SIG-M5 (cell line): ENCODE measurements around the gene DLGAP1.

Experiments used
- DNase-seq: peaks from one replicate; lab custom pipeline; 2025; lab: John Stamatoyannopoulos, UW

The DLGAP1 gene

GRCh38 chr18:3931013-3931315 is 524.1 kb downstream of the DLGAP1 start:
- DNase-seq: no peak

DNA sequence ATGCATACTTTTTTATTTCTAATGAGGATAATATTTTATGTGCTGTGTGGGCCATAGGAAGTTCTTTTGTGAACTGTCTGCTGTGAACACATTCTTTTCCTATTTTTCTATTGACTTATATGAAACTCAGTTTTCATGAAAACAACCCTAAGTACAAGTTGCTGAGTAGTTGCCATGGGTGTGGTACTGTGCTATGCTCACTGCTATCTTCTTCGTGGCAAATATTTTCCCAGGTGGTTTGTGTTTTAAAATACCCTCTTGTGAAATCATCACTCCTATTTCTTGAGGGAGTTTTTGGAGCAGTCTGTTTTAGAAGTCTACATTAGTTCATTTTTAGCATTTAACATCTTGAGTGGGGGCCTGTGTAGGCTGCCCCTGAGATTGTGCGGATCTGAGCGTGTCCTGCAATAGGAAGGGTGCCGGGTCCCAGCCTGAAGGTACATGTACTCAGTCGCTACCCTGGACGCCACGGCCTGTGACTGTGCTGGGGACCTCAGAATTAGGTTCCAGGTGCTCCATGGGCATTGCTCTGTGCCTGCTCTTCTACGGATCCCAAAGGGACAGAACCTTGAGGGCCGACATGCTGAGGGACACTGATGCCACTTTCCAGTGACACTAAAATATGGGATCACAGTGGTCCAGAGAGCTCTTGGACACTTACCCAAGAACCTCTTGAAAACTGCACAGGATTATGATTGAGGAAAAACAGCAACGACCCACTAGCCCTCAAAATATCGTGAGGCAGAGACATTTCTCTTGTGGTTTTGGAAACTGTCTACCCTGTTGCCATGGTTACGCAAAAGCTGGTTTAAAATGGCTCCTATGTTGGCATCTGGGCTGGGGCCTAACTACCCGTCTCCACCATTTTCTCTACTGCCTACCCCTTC is 524.7 kb downstream of the DLGAP1 start:
- no peak for DNase-seq

DNA sequence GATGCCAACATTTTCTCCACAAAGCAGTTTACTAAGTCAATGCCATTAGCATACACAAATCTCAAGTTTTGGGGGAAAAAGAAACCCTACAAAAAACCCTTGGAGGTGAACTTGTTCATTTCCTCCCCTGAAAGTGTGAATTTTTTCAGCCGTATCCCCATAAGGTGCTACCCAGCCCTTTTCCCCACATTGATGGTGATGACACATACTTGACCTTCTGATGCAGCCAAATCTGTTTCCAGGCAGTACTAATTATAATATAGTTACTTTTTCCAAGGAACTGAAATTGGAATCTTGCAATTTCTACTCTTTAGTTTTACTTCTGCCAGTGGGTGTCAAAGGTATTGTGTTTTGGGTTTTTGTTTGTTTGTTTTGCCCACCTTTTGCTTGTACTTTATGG is 530.7 kb downstream of the DLGAP1 start:
- DNase-seq: no peak

GRCh38 chr18:3923750-3924149 is 531.4 kb downstream of the DLGAP1 start:
- DNase-seq: no peak

GRCh38 chr18:3921826-3922225 is 533.3 kb downstream of the DLGAP1 start:
- no peak for DNase-seq

DNA sequence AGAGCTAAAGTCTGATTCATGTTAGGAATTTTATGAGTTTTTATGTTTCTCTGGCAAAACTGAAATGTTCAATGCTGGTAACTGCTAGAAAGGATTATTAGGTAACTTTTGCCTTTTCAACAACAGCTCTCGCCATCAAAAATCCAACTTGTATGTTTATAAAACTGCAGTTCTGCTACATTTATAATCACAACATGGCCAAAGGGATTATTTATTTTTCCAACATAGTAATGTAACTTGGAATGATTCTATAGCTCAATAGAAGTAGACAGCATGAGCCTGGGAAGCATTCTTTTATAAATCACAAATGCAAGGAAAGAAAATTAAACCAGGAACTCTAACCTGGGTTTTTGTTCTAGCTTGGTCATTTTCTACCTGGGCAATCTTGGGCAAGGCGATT is 534.3 kb downstream of the DLGAP1 start:
- DNase-seq: no peak

- DNase-seq: no peak
Measured at GRCh38 chr18:3919396-3920061, 535.6 kb downstream of the DLGAP1 start.

DNA sequence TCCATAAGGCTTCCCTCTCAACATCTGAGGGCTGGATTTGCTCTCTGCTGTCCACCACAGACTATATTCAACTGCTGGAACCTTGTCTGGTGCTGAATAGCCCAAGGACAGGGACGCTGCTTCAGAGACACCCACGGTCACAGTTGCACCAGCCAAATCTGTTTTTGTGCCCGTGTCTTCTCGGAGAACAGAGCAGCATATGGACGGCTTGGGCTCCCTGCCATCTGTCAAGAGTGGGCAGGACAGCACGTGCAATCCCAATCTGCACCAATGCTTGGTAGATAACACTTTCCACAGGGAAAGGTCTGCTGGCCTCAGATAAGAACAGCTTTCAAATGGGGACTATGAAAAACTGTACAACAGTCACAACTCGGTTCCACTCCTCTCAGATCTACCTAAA is 539.0 kb downstream of the DLGAP1 start:
- no peak for DNase-seq

- no peak for DNase-seq
Measured at GRCh38 chr18:3914833-3915610, 540.1 kb downstream of the DLGAP1 start.

DNA sequence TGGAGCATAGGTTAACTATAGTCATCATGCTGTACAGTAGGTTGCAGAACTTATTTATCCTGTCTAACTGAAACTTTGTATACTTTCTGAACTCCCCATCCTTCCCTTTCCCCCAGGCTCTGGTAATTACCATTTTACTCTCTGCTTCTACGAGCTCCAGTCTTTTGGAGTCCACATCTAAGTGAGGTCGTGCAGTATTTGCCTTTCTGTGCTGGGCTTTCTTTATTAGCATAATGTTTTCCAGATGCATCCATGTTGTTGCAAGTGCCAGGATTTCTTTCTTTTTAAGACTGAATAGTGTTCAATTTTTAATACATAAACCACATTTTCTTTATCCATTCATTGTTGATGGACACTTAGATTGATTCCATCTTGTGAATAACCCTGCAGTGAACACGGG is 541.0 kb downstream of the DLGAP1 start:
- no peak for DNase-seq

DNA sequence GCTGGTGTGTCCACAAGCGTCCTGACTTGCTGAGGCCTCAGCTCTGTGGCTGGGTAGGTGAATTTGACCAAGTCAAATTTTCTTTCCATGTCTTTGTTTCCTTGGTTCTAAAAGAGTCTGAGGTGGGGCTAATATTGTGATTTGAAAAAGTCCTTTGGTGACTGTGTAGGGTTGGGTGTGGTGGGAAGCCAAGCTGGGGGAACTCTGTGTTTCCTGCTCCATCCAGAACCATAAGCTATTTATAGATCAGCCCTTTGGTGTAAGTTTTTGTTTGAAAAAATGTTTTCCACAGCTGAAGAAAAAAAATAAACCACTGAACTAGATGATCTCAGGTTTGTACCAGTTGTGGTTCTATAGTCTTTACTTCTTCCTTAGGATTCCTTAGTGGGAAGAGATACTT is 542.4 kb downstream of the DLGAP1 start:
- no peak for DNase-seq

DNA sequence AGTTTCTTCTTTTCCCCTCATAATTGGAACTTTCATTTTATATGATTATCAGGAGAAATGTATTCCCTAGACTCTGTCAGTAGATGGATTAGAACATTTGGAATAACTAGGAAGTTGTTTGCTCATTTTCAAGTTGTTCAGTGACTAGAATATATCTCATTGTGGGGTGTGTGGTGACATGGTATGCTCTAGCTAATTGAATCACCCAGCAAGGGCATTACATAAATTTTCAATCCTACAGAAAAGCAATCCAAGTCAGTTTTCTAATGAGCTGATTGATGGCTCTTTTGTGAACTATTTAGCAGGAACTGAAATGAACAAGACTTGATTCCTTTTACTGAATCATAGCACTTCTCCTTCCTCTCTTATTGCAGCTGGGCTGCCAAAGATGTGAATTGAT is 543.7 kb downstream of the DLGAP1 start:
- DNase-seq: no peak

DNA sequence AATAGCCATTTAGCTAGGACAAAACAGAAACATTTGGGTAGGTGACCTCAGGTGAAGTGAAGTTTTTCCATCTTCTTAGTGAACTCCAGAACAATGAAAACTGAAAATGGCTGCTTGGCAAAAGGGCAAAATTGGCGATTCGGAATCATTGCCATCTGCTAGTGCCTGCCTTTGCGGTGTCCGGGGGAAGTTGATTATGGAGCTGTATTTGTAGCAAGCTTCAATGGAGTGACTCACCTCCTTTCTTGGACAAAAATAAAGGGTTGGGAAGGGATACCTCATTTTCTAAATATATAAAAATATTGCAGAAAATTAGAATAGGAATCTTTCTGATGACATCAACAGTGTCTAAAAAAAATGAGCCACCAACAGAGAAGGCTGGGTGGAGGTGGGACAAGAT is 544.6 kb downstream of the DLGAP1 start:
- no peak for DNase-seq

- DNase-seq: no peak
Measured at GRCh38 chr18:3907955-3908354, 547.2 kb downstream of the DLGAP1 start.

- DNase-seq: no peak
Measured at GRCh38 chr18:3906116-3906750, 548.9 kb downstream of the DLGAP1 start.

GRCh38 chr18:3903337-3903736 is 551.8 kb downstream of the DLGAP1 start:
- DNase-seq: no peak

GRCh38 chr18:3902676-3903075 is 552.4 kb downstream of the DLGAP1 start:
- DNase-seq: no peak

- DNase-seq: no peak
Measured at GRCh38 chr18:3901811-3902210, 553.3 kb downstream of the DLGAP1 start.

DNA sequence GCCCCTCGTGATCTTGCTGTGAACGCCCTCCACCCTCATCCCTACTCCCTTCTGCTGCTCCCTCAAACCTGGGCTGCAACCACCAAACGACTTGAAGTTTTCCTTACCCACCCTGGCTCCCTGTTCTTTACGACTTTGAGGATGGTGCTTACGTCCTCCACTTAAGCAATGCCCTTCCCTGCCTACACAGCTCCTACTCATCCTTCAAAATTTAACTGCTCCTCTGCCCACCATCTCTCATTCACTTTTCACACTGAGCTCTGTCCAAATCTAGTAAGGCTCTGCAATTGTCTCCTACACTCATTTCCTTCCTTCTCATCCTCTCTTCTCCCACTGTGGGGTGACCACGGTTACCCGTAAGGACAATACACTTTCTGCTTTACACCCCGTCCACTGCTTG is 554.1 kb downstream of the DLGAP1 start:
- no peak for DNase-seq

- no peak for DNase-seq
Measured at GRCh38 chr18:3900327-3900726, 554.8 kb downstream of the DLGAP1 start.

- no peak for DNase-seq
Measured at GRCh38 chr18:3898861-3899613, 556.1 kb downstream of the DLGAP1 start.

DNA sequence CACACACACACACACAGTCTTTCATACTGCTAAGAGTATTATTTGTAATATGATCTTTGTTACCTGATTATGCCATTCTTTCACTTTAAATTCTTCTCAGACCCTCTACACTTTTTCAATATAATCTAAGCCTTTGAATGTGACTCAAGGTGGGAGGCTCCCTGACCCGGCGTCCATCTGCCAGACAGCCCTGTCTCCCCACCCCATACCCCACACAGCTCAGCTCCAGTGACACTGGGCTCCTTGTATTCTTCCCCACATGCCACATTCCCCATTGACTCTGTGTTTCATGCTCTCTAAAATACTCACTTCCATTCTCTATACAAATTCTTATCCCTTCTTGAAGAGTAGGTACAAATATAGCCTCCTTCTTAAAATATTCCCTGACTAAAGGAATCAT is 563.0 kb downstream of the DLGAP1 start:
- no peak for DNase-seq
